Smooth muscle cell (in vitro differentiated cells): ENCODE data around the gene LRCOL1. TPM values are rescaled to one million over a fixed set of nuclear protein-coding genes. Genes with fewer than 3 reads are reported as not detected.

ENCODE experiments used
- DNase-seq: peaks from one replicate; lab custom pipeline; 2025; ENCODE audit not compliant: unreplicated experiment; lab: John Stamatoyannopoulos, UW
- H2AFZ ChIP-seq: fragments of 200-600 bp; sonication (generic); 2 replicates; pipeline ENCODE4 v1.6.0; 2016; ENCODE audit warnings: antibody characterized with exemption, low read depth, mild to moderate bottlenecking
- H3F3A ChIP-seq: fragments of 200-600 bp; sonication (generic); 2 replicates; pipeline ENCODE4 v1.6.0; 2017; ENCODE audit warnings: antibody characterized with exemption, low read depth
- H3K27ac ChIP-seq: fragments of 200-600 bp; sonication (generic); 2 replicates; pipeline ENCODE4 v1.5.1; 2016; ENCODE audit warnings: low read depth, mild to moderate bottlenecking
- H3K27me3 ChIP-seq: fragments of 200-600 bp; sonication (generic); 2 replicates; pipeline ENCODE4 v1.6.1; 2016; ENCODE audit warnings: low read depth, mild to moderate bottlenecking
- H3K36me3 ChIP-seq: fragments of 200-600 bp; sonication (generic); 2 replicates; pipeline ENCODE4 v1.5.1; 2016; ENCODE audit warnings: low read depth
- H3K4me1 ChIP-seq: fragments of 200-600 bp; sonication (generic); 2 replicates; pipeline ENCODE4 v1.5.1; 2016; ENCODE audit warnings: low read depth
- H3K4me2 ChIP-seq: fragments of 200-600 bp; sonication (generic); 2 replicates; pipeline ENCODE4 v1.6.0; 2016; ENCODE audit warnings: mild to moderate bottlenecking
- H3K4me3 ChIP-seq: fragments of 200-600 bp; sonication (generic); 2 replicates; pipeline ENCODE4 v1.5.1; 2016; ENCODE audit warnings: mild to moderate bottlenecking
- H3K79me2 ChIP-seq: fragments of 200-600 bp; sonication (generic); 2 replicates; pipeline ENCODE4 v1.6.0; 2016; ENCODE audit warnings: low read depth, mild to moderate bottlenecking
- H3K9ac ChIP-seq: fragments of 200-600 bp; sonication (generic); 2 replicates; pipeline ENCODE4 v1.6.0; 2016; ENCODE audit warnings: low read depth
- H3K9me3 ChIP-seq: fragments of 200-600 bp; sonication (generic); replicated peaks from 2 replicates; pipeline ENCODE4 v1.5.1; 2016; ENCODE audit warnings: low read depth
- H4K20me1 ChIP-seq: fragments of 200-600 bp; sonication (generic); 2 replicates; pipeline ENCODE4 v1.6.0; 2016; ENCODE audit warnings: low read depth
- CTCF ChIP-seq: fragments of 200-600 bp; sonication (generic); IDR thresholded peaks from 2 replicates; pipeline ENCODE4 v1.5.1; 2017; ENCODE audit warnings: borderline replicate concordance, mild to moderate bottlenecking, antibody characterized with exemption; ENCODE audit not compliant: insufficient read depth, poor library complexity, severe bottlenecking
- WGBS: methylation state at CpG from one replicate; pipeline ENCODE4 v1.1.7; 2016; ENCODE audit warnings: low lambda C conversion rate; 5-methylcytosine and 5-hydroxymethylcytosine counted together
- polyA plus RNA-seq: library from polyadenylated mRNA; unstranded; fragments of >200 nt; fragmentation: Nextera tagmentation; extraction: Ambion mirVana; gene quantifications from 2 replicates; pipeline ENCODE4 v1.2.1, GENCODE V29; 2016
- total RNA-seq: library from RNA; depleted of rRNA; stranded (reverse); fragments of >200 nt; gene quantifications from 2 replicates; pipeline ENCODE4 v1.2.3, GENCODE V29; 2014

Gene LRCOL1
- total and polyA plus RNA-seq, 2 experiments from 2014 or later = not detected

- WGBS = 72% methylated on average over 25 of the region's 25 CpGs
- no peaks in the 10 kb centered on the region for H3K36me3 ChIP-seq
- TF ChIP-seq CTCF = no peak
- no peaks in the 10 kb centered on the region for H3K79me2 ChIP-seq
- peaks cover under 1% of the 10 kb centered on the region for H3K4me1 ChIP-seq
- H2AFZ ChIP-seq = no peak overlapping the region
- H3K27me3 ChIP-seq = peaks cover 21% of the 10 kb centered on the region
- H4K20me1 ChIP-seq = peaks cover 3% of the 10 kb centered on the region
- no peak for DNase-seq
- H3F3A ChIP-seq = peaks cover 4% of the 10 kb centered on the region
- H3K9me3 ChIP-seq = no peaks in the 10 kb centered on the region
- peak overlapping the region; percentile 46 for H3K4me2 ChIP-seq
- H3K27ac ChIP-seq = no peak overlapping the region
- no peak overlapping the region for H3K9ac ChIP-seq
- H3K4me3 ChIP-seq = no peak overlapping the region
Observed at GRCh38 chr12:132623072-132623869, 12.9 kb upstream of the LRCOL1 start.

- Histone ChIP-seq H3K4me3 (no peak overlapping the region), H4K20me1 (peaks cover 3% of the 10 kb centered on the region), H3K79me2 (no peaks in the 10 kb centered on the region), H2AFZ (no peak overlapping the region), H3K36me3 (no peaks in the 10 kb centered on the region), H3K9ac (no peak overlapping the region), H3K27ac (no peak overlapping the region), H3K9me3 (peaks cover 1% of the 10 kb centered on the region), H3K4me2 (peak overlapping the region; percentile 46), H3K27me3 (peaks cover 28% of the 10 kb centered on the region), H3K4me1 (peaks cover 3% of the 10 kb centered on the region), H3F3A (peaks cover 4% of the 10 kb centered on the region)
- no peak for TF ChIP-seq CTCF
- WGBS = 40% methylated on average over 11 of the region's 11 CpGs
- DNase-seq = no peak
Observed at GRCh38 chr12:132622437-132623071, 12.2 kb upstream of the LRCOL1 start.

- Histone ChIP-seq H2AFZ (no peak overlapping the region), H3K79me2 (no peaks in the 10 kb centered on the region), H3K27ac (no peak overlapping the region), H3K27me3 (peaks cover 35% of the 10 kb centered on the region), H3K36me3 (no peaks in the 10 kb centered on the region), H3F3A (peaks cover 4% of the 10 kb centered on the region), H3K9ac (no peak overlapping the region), H3K4me3 (no peak overlapping the region), H3K4me2 (no peak overlapping the region), H3K4me1 (peaks cover 3% of the 10 kb centered on the region), H3K9me3 (peaks cover 6% of the 10 kb centered on the region), H4K20me1 (peaks cover 3% of the 10 kb centered on the region)
- WGBS = 92% methylated on average over 20 of the region's 21 CpGs
- TF ChIP-seq CTCF = no peak
- no peak for DNase-seq
Observed at GRCh38 chr12:132621657-132622435, 11.5 kb upstream of the LRCOL1 start.
